ENCODE data around the gene ZNF764.

DNA sequence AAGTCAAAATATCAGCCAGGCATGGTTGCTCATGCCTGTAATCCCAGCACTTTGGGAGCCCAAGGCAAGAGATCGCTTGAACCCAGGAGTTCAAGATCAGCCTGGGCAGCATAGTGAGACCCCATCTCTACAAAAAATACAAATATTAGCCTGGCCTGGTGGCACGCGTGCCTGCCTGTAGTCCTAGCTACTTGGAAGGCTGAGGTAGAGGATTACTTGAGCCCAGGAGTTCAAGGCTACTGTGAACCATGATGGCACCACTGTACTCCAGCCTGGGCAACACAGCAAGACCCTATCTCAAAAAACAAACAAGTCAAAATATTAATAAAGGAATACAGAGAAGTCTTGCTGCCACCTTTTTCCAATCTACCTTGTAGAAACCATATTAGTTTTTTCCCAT is 47.8 kb upstream of the ZNF764 start:
- TF ChIP-seq POLR2A (IDR thresholded peaks at IDR 0.05): no peak
- TF ChIP-seq, protein P1, sequence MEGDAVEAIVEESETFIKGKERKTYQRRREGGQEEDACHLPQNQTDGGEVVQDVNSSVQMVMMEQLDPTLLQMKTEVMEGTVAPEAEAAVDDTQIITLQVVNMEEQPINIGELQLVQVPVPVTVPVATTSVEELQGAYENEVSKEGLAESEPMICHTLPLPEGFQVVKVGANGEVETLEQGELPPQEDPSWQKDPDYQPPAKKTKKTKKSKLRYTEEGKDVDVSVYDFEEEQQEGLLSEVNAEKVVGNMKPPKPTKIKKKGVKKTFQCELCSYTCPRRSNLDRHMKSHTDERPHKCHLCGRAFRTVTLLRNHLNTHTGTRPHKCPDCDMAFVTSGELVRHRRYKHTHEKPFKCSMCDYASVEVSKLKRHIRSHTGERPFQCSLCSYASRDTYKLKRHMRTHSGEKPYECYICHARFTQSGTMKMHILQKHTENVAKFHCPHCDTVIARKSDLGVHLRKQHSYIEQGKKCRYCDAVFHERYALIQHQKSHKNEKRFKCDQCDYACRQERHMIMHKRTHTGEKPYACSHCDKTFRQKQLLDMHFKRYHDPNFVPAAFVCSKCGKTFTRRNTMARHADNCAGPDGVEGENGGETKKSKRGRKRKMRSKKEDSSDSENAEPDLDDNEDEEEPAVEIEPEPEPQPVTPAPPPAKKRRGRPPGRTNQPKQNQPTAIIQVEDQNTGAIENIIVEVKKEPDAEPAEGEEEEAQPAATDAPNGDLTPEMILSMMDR (IDR thresholded peaks at IDR 0.05): no peak

Measured in uterus (tissue), 2 donors.